Mucosa of descending colon (tissue), 3 donors: ENCODE data around the gene ANK3. TPM values are rescaled to one million over a fixed set of nuclear protein-coding genes. Genes with fewer than 3 reads are reported as not detected.

Experiments
- ATAC-seq: fragments of 200-7000 bp; cut with Tn5 transposase; one replicate; pipeline ENCODE4 v1.9.1; 2020; ENCODE audit warnings: mild to moderate bottlenecking, moderate library complexity
- DNase-seq, 3 donors: peaks; one replicate each; pipeline ENCODE4 v3.0.0-alpha.2; 2020
- H3K36me3 ChIP-seq: fragments of 200-600 bp; one replicate; pipeline ENCODE4 v1.8.0; 2021; ENCODE audit warnings: low read depth, mild to moderate bottlenecking
- H3K4me1 ChIP-seq: fragments of 200-600 bp; one replicate; pipeline ENCODE4 v1.8.0; 2021; ENCODE audit warnings: low read depth, mild to moderate bottlenecking
- H3K4me3 ChIP-seq: fragments of 200-600 bp; one replicate; pipeline ENCODE4 v1.8.0; 2021; ENCODE audit warnings: mild to moderate bottlenecking
- H3K9me3 ChIP-seq: fragments of 200-600 bp; one replicate; pipeline ENCODE4 v1.8.0; 2021; ENCODE audit warnings: mild to moderate bottlenecking
- intact Hi-C, 2 donors: fragments of 100-400 bp; cut with DNase I in 1 of 2; cut with micrococcal nuclease in 1 of 2; formaldehyde crosslinking; loops; one replicate each; pipeline versions ENCODE4 v1.11.0 to v1.11.1; 2022; cut with DNase I, micrococcal nuclease
- total RNA-seq, 3 donors: library from RNA; stranded (reverse); fragmentation: NEBNext Ultra II Directional in 2 of 3; extraction: Animal tissue kit (Norgen Biotek cat#: 25700) in 2 of 3; gene quantifications; one replicate each; pipeline versions ENCODE4 v1.2.1 to v1.2.4, GENCODE V29; 2021 to 2023
- TF ChIP-seq, protein P1 (sequence below): fragments of 200-600 bp; IDR thresholded peaks from one replicate; pipeline ENCODE4 v1.8.0; 2022; ENCODE audit warnings: antibody characterized with exemption, mild to moderate bottlenecking
- donor health status: DM: no; HTN: no; CAD: no; lungs with moderate emphysema.
- donor health status: DM: no; HTN: no; CAD: no.
- donor health status: DM: no; HTN: yes; CAD: no.

ANK3 gene
- total RNA-seq, 3 donors from 2014 or later, result 67.7 to 145 (median 74.0) TPM

DNA sequence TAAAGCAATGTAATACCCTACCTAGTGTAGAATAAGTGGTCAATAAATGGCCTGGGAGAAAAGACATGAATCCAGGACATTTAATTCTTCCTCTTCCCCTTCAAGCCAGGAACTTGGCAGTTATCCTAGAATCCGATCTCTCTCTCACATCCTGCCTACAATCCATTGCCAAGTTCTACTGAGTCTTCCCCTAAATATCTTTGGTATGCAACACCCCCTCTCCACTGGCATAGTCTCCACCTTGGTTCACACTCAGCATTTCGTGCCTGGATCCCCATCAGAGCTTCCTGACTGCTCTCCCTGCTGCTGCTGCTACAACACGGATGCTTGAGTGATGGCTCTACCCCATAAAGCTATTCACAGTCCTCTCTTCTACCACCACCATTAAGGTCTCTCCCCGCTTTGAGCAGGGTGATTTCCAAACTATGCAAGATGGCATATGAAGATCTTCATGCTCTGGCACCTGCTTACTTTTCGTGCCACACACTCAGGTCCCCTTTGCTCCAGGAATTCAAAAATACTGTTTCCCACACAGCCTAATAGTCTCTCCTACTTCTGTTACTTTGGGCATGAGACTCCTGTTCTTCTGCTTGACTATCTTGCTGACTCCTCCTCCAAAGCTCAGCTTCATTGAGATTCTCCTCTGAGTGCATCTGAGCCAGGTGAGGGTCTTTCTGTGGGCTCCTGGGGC, 4.8 kb downstream of the ANK3 start:
- no peak for ATAC-seq
- Histone ChIP-seq H3K36me3 (no peaks in the 10 kb centered on the region), H3K4me3 (no peak overlapping the region), H3K9me3 (no peaks in the 10 kb centered on the region), H3K4me1 (peaks cover 8% of the 10 kb centered on the region)
- TF ChIP-seq, protein P1, sequence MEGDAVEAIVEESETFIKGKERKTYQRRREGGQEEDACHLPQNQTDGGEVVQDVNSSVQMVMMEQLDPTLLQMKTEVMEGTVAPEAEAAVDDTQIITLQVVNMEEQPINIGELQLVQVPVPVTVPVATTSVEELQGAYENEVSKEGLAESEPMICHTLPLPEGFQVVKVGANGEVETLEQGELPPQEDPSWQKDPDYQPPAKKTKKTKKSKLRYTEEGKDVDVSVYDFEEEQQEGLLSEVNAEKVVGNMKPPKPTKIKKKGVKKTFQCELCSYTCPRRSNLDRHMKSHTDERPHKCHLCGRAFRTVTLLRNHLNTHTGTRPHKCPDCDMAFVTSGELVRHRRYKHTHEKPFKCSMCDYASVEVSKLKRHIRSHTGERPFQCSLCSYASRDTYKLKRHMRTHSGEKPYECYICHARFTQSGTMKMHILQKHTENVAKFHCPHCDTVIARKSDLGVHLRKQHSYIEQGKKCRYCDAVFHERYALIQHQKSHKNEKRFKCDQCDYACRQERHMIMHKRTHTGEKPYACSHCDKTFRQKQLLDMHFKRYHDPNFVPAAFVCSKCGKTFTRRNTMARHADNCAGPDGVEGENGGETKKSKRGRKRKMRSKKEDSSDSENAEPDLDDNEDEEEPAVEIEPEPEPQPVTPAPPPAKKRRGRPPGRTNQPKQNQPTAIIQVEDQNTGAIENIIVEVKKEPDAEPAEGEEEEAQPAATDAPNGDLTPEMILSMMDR, result no peak
- no peak for DNase-seq
- intact Hi-C loops, result no loop called here

DNA sequence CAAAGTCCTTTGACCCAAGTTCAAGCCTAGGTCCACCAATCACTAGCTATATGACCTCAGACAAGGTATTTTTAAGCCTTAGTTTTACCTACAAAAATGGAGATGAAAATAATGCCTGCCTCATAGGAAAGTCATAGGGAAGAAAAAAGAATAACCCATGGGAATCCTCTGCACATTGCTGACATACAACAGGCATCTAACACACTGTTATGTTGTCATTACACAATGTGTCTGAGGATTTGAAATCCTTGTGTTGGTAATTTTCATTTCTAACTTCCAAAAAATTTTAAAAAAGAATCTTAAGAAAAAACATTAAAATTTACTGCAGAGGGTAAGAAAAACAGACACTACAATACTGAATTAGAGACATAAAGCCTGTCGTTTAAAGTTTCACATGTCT, 5.7 kb downstream of the ANK3 start:
- Histone ChIP-seq H3K4me3 (no peak overlapping the region), H3K9me3 (no peaks in the 10 kb centered on the region), H3K4me1 (peaks cover 8% of the 10 kb centered on the region), H3K36me3 (no peaks in the 10 kb centered on the region)
- no peak for ATAC-seq
- TF ChIP-seq, protein P1, result no peak
- intact Hi-C loops, result no loop called here
- DNase-seq, result no peak

DNA sequence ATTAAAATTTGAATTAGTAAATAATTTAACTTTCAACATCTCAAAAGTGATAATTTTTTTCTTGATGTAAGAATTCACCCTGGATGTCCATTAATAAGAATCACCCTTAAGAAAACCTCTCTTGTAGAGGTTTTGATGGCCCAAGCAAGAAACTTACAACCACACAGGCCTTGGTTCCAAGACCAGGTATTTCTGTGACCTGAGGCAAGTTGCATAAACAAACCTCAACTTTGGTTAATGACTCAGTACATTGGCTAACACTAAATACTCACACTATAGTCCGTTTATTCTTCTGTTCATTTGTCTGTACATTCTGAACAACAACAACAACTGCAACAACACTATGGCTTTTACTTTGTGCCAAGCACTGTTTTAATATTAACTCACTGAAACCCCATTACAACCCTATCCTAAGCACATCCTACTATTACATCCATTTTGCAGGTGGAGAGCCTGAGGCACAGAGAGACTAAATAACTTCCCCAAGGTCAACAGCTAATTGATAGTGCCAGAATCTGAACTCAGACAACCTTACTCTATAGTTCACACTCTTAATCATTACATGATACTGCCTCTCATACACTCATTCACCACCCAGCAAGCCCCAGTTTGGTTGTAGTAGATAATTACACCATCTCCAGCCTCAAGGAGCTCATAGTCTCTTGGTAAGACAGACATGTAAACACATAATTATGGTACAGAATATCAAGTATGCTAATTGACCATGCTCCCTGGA, 6.6 kb downstream of the ANK3 start:
- Histone ChIP-seq H3K4me1 (peaks cover 5% of the 10 kb centered on the region), H3K9me3 (no peaks in the 10 kb centered on the region), H3K36me3 (no peaks in the 10 kb centered on the region), H3K4me3 (no peak overlapping the region)
- DNase-seq (no peak), ATAC-seq (no peak)
- TF ChIP-seq, protein P1, result no peak
- intact Hi-C loops, result no loop called here

DNA sequence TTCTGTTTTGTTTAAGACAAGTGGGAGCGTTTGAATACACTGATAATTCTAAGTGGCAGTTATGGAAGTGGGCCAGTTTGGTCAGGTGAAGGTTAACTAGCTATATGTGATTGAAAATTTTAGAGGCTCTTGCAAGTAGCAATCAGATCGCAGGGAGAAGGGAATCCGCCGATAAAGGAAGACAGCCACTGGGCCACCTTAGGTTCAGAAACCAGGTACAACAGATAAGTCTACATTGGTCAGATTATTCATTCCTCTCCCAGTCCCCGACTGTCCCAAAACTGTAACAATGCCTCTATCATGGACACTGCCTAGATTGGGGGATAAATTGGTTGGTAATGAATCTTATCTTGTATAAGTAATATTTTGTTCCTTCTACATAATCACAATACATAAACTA, 8.9 kb downstream of the ANK3 start:
- TF ChIP-seq, protein P1, result no peak
- DNase-seq (no peak), ATAC-seq (no peak)
- Histone ChIP-seq H3K36me3 (no peaks in the 10 kb centered on the region), H3K4me1 (no peaks in the 10 kb centered on the region), H3K9me3 (no peaks in the 10 kb centered on the region), H3K4me3 (no peak overlapping the region)
- intact Hi-C loops, result no loop called here

DNA sequence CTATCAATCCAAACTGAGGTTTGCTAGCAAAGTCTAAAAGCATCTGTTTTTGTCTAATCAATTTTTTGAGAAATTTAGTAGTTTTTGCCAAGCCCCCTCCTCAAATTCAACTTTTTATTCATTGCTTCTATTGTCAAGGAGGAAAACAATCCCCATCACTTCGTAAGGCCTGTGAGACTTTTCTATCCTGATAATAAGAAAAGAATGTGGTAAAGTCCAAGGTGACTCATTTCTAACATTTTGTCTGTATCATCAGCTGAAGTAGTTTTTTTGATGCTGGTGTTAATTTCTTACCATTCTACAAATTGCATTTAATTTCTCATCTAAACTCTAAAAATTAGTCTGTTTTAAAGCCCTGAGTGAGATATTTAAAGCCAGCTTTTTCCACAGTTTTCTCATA, 11.7 kb downstream of the ANK3 start:
- intact Hi-C loops, result no loop called here
- TF ChIP-seq, protein P1, result no peak
- DNase-seq (no peak), ATAC-seq (no peak)
- Histone ChIP-seq H3K9me3 (no peaks in the 10 kb centered on the region), H3K36me3 (no peaks in the 10 kb centered on the region), H3K4me3 (no peak overlapping the region), H3K4me1 (no peaks in the 10 kb centered on the region)
